ENCODE results near the gene FAM135A. TPM values are rescaled to one million over a fixed set of nuclear protein-coding genes. Genes with fewer than 3 reads are reported as not detected.

The FAM135A gene
- total and polyA plus RNA-seq, 11 donors: 6.0 to 14.9 (median 12.0) TPM

- Histone ChIP-seq H3K4me3 (no peak overlapping the region), H3K36me3 (peaks cover 0 to 86% (median 22%) of the 10 kb centered on the region in 9 donors), H3K27me3 (no peaks in the 10 kb centered on the region), H3K4me1 (peaks cover 0 to 6% (median 0%) of the 10 kb centered on the region in 12 donors), H3K27ac (no peak overlapping the region), H3K9me3 (no peaks in the 10 kb centered on the region)
- WGBS, 4 donors: 83 to 89% (median 85%) methylated on average over 1 of the region's 1 CpG
- intact Hi-C loops (cut with DNase I): no loop called here
- ATAC-seq (no peak), DNase-seq (no peak)
- TF ChIP-seq POLR2A (IDR thresholded peaks at IDR 0.05) (no peak), CTCF (IDR thresholded peaks at IDR 0.05) (no peak)
Observed at GRCh38 chr6:70537266-70537665, 124.0 kb downstream of the FAM135A start.

GRCh38 chr6:70538376-70538775 is 125.1 kb downstream of the FAM135A start:
- peaks cover 0 to 80% (median 16%) of the 10 kb centered on the region in 9 donors for H3K36me3 ChIP-seq
- H3K27me3 ChIP-seq: no peaks in the 10 kb centered on the region
- H3K27ac ChIP-seq: peak overlapping the region in 1 of 12 donors; percentile 6
- WGBS, 4 donors: 95 to 100% (median 98%) methylated on average over 1 of the region's 1 CpG
- intact Hi-C loops (cut with DNase I): no loop called here
- H3K9me3 ChIP-seq: no peaks in the 10 kb centered on the region
- no peak overlapping the region for H3K4me3 ChIP-seq
- H3K4me1 ChIP-seq: peaks cover 0 to 6% (median 0%) of the 10 kb centered on the region in 12 donors
- DNase-seq: no peak
- TF ChIP-seq CTCF (IDR thresholded peaks at IDR 0.05) (no peak), POLR2A (IDR thresholded peaks at IDR 0.05) (no peak)
- no peak for ATAC-seq

- Histone ChIP-seq H3K4me1 (peaks cover 0 to 7% (median 0%) of the 10 kb centered on the region in 12 donors), H3K9me3 (no peaks in the 10 kb centered on the region), H3K36me3 (peaks cover 0 to 25% (median 0%) of the 10 kb centered on the region in 9 donors), H3K27ac (peak overlapping the region in 1 of 12 donors; percentile 5), H3K27me3 (no peaks in the 10 kb centered on the region), H3K4me3 (no peak overlapping the region)
- TF ChIP-seq CTCF (IDR thresholded peaks at IDR 0.05) (peak in 11 of 12 donors; percentile 17 to 61 (median 47)), POLR2A (IDR thresholded peaks at IDR 0.05) (no peak)
- no peak for DNase-seq
- intact Hi-C loops (cut with DNase I): loop anchor here in 9 of 10 donors (1.0 to 10.0 kb wide), 11 partner anchors 133 to 467 kb away; partner anchors contain the start of genes B3GAT2 (in 3 of the 9) and FAM135A (in 1 of the 9)
- peak; percentile 69 to 86 (median 77) for ATAC-seq
Observed at GRCh38 chr6:70547313-70547712, 134.0 kb downstream of the FAM135A start.

GRCh38 chr6:70547905-70548304 is 134.6 kb downstream of the FAM135A start:
- no peaks in the 10 kb centered on the region for H3K27me3 ChIP-seq
- DNase-seq: no peak

More at GRCh38 chr6:70547905-70548304, 134.6 kb downstream of the FAM135A start:
- ATAC-seq: peak; percentile 48 to 77 (median 66)
- H3K4me1 ChIP-seq: peaks cover 0 to 9% (median 0%) of the 10 kb centered on the region in 12 donors
- H3K27ac ChIP-seq: peak overlapping the region in 1 of 12 donors; percentile 5
- peaks cover 0 to 19% (median 0%) of the 10 kb centered on the region in 9 donors for H3K36me3 ChIP-seq
- WGBS, 4 donors: 51 to 64% (median 59%) methylated on average over 3 of the region's 3 CpGs
- H3K9me3 ChIP-seq: no peaks in the 10 kb centered on the region
- intact Hi-C loops (cut with DNase I): loop anchor here in 9 of 10 donors (1.0 to 10.0 kb wide), 11 partner anchors 133 to 467 kb away; partner anchors contain the start of genes B3GAT2 (in 3 of the 9) and FAM135A (in 1 of the 9)
- H3K4me3 ChIP-seq: no peak overlapping the region
- TF ChIP-seq CTCF (IDR thresholded peaks at IDR 0.05): no peak
- no peak for TF ChIP-seq POLR2A (IDR thresholded peaks at IDR 0.05)
